ENCODE results near the gene STAG1. TPM values are rescaled to one million over a fixed set of nuclear protein-coding genes. Genes with fewer than 3 reads are reported as not detected.

Gene STAG1
- polyA plus RNA-seq, 3 donors: 7.2 to 10.0 (median 7.5) TPM

DNA sequence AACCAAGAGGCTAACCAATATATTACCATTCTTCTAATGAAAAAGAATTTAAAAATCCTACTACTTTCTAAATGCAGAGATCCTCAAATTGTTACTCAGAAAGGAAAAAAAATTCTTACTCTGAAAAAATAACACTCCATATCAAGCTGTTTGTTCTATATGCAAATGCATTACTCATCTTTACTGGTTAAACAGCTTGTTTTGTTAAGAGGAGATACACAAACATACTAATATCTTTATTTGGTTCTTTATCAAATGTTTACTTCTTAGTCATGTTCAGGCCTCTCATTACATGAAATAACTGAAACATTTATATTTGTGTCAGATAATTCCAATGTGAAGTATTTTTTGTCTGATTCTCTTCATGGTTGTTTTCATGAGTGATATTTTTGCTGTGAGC, 355.3 kb downstream of the STAG1 start:
- H3K4me3 Mint-ChIP-seq: no peak overlapping the region
- H3K36me3 ChIP-seq (replicated peaks in 1 of 2; ENCODE audit: control insufficient read depth in 1 of 2, insufficient read depth in 2 of 2, low read length in 2 of 2): peaks cover 0 to 12% of the 10 kb centered on the region in 2 donors
- H3K27ac Mint-ChIP-seq: peak overlapping the region in 1 of 7 donors; percentile 15
- H3K36me3 Mint-ChIP-seq: peaks cover 12 to 32% of the 10 kb centered on the region in 2 donors
- no peaks in the 10 kb centered on the region for H3K27me3 Mint-ChIP-seq (ENCODE audit: low read depth in 3 of 3)
- H3K9me3 Mint-ChIP-seq: no peaks in the 10 kb centered on the region
- no peaks in the 10 kb centered on the region for H3K79me2 ChIP-seq (ENCODE audit: insufficient read depth, low read length)
- TF ChIP-seq, protein P1, sequence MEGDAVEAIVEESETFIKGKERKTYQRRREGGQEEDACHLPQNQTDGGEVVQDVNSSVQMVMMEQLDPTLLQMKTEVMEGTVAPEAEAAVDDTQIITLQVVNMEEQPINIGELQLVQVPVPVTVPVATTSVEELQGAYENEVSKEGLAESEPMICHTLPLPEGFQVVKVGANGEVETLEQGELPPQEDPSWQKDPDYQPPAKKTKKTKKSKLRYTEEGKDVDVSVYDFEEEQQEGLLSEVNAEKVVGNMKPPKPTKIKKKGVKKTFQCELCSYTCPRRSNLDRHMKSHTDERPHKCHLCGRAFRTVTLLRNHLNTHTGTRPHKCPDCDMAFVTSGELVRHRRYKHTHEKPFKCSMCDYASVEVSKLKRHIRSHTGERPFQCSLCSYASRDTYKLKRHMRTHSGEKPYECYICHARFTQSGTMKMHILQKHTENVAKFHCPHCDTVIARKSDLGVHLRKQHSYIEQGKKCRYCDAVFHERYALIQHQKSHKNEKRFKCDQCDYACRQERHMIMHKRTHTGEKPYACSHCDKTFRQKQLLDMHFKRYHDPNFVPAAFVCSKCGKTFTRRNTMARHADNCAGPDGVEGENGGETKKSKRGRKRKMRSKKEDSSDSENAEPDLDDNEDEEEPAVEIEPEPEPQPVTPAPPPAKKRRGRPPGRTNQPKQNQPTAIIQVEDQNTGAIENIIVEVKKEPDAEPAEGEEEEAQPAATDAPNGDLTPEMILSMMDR (IDR thresholded peaks at IDR 0.05): no peak
- no peaks in the 10 kb centered on the region for H3K27me3 ChIP-seq (ENCODE audit: control insufficient read depth in 2 of 2, insufficient read depth in 2 of 2, low read length in 2 of 2)
- H3K4me2 ChIP-seq (replicated peaks; ENCODE audit: extremely low read depth, low read length, poor library complexity, severe bottlenecking): no peak overlapping the region
- H3K27ac ChIP-seq (ENCODE audit: low read depth in 1 of 2, low read length in 2 of 2): no peak overlapping the region
- H3K4me3 ChIP-seq (replicated peaks in 1 of 3; ENCODE audit: low read depth in 2 of 3, low read length in 3 of 3): no peak overlapping the region
- no peaks in the 10 kb centered on the region for H4K20me1 ChIP-seq (ENCODE audit: insufficient read depth, low read length)
- no peak for DNase-seq
- no peaks in the 10 kb centered on the region for H3K4me1 ChIP-seq (ENCODE audit: control insufficient read depth in 1 of 2, insufficient read depth in 2 of 2, low read length in 2 of 2)
- no peak overlapping the region for H2AFZ ChIP-seq (ENCODE audit: insufficient read depth, low read depth, low read length, poor library complexity, severe bottlenecking)
- no peaks in the 10 kb centered on the region for H3K9me3 ChIP-seq (replicated peaks in 1 of 2; ENCODE audit: control insufficient read depth in 1 of 2, insufficient read depth in 1 of 2, low read length in 2 of 2)
- no peaks in the 10 kb centered on the region for H3K4me1 Mint-ChIP-seq
- intact Hi-C loops (cut with micrococcal nuclease): no loop called here
- H3K9ac ChIP-seq (ENCODE audit: insufficient read depth, low read length, poor library complexity, severe bottlenecking): no peak overlapping the region

DNA sequence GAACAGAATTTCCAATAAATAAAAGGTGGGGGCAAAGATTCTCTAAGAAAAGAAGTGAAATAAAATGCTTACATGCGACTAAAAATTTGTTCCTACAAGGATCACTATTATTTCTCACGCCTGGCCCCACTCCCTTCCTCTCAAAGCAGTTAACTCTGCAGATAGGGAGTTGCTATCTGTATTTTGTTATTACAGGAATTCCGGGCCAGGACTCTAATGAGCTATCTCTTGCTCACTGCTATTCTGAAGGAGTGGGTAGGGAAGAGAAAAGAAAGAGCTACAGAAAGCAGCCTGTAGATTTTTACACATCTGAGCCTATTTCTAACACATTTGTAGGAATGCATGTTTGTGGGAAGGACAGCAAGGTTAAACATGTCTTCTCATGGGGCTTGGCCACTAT, 361.6 kb downstream of the STAG1 start:
- Mint-ChIP-seq H3K4me1 (no peaks in the 10 kb centered on the region), H3K27me3 (ENCODE audit: low read depth in 3 of 3) (no peaks in the 10 kb centered on the region), H3K4me3 (no peak overlapping the region), H3K27ac (no peak overlapping the region), H3K9me3 (no peaks in the 10 kb centered on the region), H3K36me3 (peaks cover 6 to 13% of the 10 kb centered on the region in 2 donors)
- TF ChIP-seq, protein P1 (IDR thresholded peaks at IDR 0.05): no peak
- Histone ChIP-seq H3K9me3 (replicated peaks in 1 of 2; ENCODE audit: control insufficient read depth in 1 of 2, insufficient read depth in 1 of 2, low read length in 2 of 2) (no peaks in the 10 kb centered on the region), H3K36me3 (replicated peaks in 1 of 2; ENCODE audit: control insufficient read depth in 1 of 2, insufficient read depth in 2 of 2, low read length in 2 of 2) (no peaks in the 10 kb centered on the region), H3K9ac (ENCODE audit: insufficient read depth, low read length, poor library complexity, severe bottlenecking) (no peak overlapping the region), H3K27ac (ENCODE audit: low read depth in 1 of 2, low read length in 2 of 2) (no peak overlapping the region), H2AFZ (ENCODE audit: insufficient read depth, low read depth, low read length, poor library complexity, severe bottlenecking) (no peak overlapping the region), H3K27me3 (ENCODE audit: control insufficient read depth in 2 of 2, insufficient read depth in 2 of 2, low read length in 2 of 2) (no peaks in the 10 kb centered on the region), H3K4me2 (replicated peaks; ENCODE audit: extremely low read depth, low read length, poor library complexity, severe bottlenecking) (no peak overlapping the region), H3K4me1 (ENCODE audit: control insufficient read depth in 1 of 2, insufficient read depth in 2 of 2, low read length in 2 of 2) (no peaks in the 10 kb centered on the region), H4K20me1 (ENCODE audit: insufficient read depth, low read length) (no peaks in the 10 kb centered on the region), H3K4me3 (replicated peaks in 1 of 3; ENCODE audit: low read depth in 2 of 3, low read length in 3 of 3) (no peak overlapping the region), H3K79me2 (ENCODE audit: insufficient read depth, low read length) (no peaks in the 10 kb centered on the region)
- no peak for DNase-seq
- WGBS (ENCODE audit: insufficient coverage): no CpG with 5 or more reads among the region's 3 CpGs
- intact Hi-C loops (cut with micrococcal nuclease): loop anchor here (5.0 kb wide), 1 partner anchor 622 kb away; no protein-coding TSS in a partner anchor

Measured in CD14-positive monocyte (primary cell).